Cardiac muscle cell (in vitro differentiated cells and primary cell): ENCODE data around the gene TRPV5. TPM values are rescaled to one million over a fixed set of nuclear protein-coding genes. Genes with fewer than 3 reads are reported as not detected.

Experiments
- DNase-seq, 2 donors: peaks; one replicate each; pipeline versions ENCODE4 v3.0.0 to v3.0.0-alpha.2; 2010 to 2017; ENCODE audit warnings: low read depth in 1 of 2, low spot score in 1 of 2
- H3K27ac ChIP-seq: fragments of 200-600 bp; sonication (generic); 2 replicates; pipeline ENCODE4 v1.5.1; 2016
- H3K27me3 ChIP-seq: fragments of 200-600 bp; sonication (generic); 2 replicates; pipeline ENCODE4 v1.6.0; 2016; ENCODE audit warnings: control low read depth
- H3K36me3 ChIP-seq: fragments of 200-600 bp; sonication (generic); 2 replicates; pipeline ENCODE4 v1.5.1; 2016; ENCODE audit warnings: control low read depth
- H3K4me1 ChIP-seq: fragments of 200-600 bp; sonication (generic); 2 replicates; pipeline ENCODE4 v1.8.1; 2017; ENCODE audit warnings: low read depth, mild to moderate bottlenecking, mixed run types
- H3K4me3 ChIP-seq: fragments of 200-600 bp; sonication (generic); 2 replicates; pipeline ENCODE4 v1.5.1; 2016; ENCODE audit warnings: mild to moderate bottlenecking
- H3K9me3 ChIP-seq: fragments of 200-600 bp; sonication (generic); 2 replicates; pipeline ENCODE4 v1.5.1; 2017; ENCODE audit warnings: low read depth, mild to moderate bottlenecking, control low read depth
- polyA plus RNA-seq: library from polyadenylated mRNA; unstranded; fragments of >200 nt; fragmentation: Nextera tagmentation; extraction: Ambion mirVana; gene quantifications from 2 replicates; pipeline ENCODE4 v1.2.1, GENCODE V29; 2016
- total RNA-seq: library from RNA; depleted of rRNA; stranded (reverse); fragments of >200 nt; gene quantifications from 2 replicates; pipeline ENCODE4 v1.2.3, GENCODE V29; 2016
- TF ChIP-seq, protein P1 (sequence below): IDR thresholded peaks from 2 replicates; pipeline ENCODE4 v1.5.1; 2012; ENCODE audit warnings: low read depth, mild to moderate bottlenecking, low read length

Gene TRPV5
- total and polyA plus RNA-seq, 2 experiments from 2014 or later: not detected

DNA sequence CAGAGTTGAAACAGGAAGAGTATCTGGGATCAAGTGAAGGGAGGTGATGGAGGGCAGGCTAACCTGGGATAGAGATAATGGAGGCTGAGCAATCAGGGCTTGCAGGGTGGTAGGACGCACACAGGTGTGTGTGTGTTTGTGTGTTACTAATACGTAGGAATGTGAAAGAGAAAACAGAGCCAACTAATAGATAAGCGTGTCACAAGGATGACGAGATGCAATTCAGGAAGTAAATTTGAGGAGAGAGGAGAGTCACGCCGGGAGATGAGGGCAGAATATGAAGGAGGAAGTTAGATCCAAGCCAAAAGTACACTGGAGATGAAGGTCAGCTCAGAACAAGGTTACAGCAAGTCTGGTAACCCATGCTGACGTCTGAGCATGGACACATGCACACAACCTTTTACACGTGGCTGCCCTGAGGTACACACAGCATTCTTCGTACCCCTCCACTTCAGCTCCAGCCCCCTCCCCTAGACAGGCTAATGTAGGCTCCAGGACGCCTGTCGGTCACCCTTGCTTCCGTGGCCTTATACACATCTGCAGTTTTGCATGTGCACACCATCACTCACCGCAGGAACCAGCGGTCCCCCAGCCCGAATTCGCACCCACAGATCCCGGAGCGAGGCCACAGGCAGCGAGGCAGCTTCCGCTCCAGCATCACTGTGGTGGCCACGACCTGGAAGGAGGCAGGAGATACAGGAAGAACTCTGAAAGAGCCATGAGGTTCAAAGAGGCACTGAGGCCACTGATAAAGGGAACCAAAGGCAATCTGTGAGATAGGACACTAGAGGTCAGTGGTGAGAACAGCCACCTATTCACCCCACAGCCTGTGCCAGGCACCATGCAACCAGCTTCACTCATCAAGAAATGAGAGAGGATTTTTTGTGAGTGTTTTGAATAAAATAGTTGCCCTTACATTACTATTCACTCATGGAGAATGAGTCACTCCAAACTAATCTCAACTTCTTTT is 24.3 kb downstream of the TRPV5 start:
- Histone ChIP-seq H3K27ac (no peak overlapping the region), H3K4me3 (no peak overlapping the region), H3K36me3 (no peaks in the 10 kb centered on the region), H3K27me3 (no peaks in the 10 kb centered on the region), H3K9me3 (no peaks in the 10 kb centered on the region), H3K4me1 (no peaks in the 10 kb centered on the region)
- DNase-seq: peak; percentile 10 to 14
- TF ChIP-seq, protein P1, sequence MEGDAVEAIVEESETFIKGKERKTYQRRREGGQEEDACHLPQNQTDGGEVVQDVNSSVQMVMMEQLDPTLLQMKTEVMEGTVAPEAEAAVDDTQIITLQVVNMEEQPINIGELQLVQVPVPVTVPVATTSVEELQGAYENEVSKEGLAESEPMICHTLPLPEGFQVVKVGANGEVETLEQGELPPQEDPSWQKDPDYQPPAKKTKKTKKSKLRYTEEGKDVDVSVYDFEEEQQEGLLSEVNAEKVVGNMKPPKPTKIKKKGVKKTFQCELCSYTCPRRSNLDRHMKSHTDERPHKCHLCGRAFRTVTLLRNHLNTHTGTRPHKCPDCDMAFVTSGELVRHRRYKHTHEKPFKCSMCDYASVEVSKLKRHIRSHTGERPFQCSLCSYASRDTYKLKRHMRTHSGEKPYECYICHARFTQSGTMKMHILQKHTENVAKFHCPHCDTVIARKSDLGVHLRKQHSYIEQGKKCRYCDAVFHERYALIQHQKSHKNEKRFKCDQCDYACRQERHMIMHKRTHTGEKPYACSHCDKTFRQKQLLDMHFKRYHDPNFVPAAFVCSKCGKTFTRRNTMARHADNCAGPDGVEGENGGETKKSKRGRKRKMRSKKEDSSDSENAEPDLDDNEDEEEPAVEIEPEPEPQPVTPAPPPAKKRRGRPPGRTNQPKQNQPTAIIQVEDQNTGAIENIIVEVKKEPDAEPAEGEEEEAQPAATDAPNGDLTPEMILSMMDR: peak; percentile 14

DNA sequence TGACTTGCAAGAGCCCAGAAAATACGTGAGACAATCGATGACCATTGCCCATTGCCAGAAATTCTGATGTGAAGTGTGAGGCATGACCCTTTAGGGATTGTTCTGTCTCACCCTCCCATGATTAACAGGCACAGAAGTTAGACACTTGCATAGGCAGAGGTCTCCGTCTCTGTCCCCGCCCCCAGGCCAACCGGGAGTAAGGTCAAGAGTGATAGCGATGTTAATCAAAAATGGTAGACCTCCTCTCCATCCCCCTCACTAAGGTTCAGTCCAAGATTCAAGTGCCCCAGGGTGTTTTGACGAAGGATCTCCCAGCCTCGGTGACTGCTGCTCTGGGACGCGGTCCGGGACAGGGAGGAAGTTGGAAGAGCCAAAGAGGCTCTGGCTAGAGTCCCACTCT is 25.3 kb downstream of the TRPV5 start:
- H3K4me1 ChIP-seq: no peaks in the 10 kb centered on the region
- no peak overlapping the region for H3K4me3 ChIP-seq
- H3K27ac ChIP-seq: no peak overlapping the region
- H3K36me3 ChIP-seq: no peaks in the 10 kb centered on the region
- DNase-seq: no peak
- TF ChIP-seq, protein P1: no peak
- no peaks in the 10 kb centered on the region for H3K27me3 ChIP-seq
- H3K9me3 ChIP-seq: no peaks in the 10 kb centered on the region

DNA sequence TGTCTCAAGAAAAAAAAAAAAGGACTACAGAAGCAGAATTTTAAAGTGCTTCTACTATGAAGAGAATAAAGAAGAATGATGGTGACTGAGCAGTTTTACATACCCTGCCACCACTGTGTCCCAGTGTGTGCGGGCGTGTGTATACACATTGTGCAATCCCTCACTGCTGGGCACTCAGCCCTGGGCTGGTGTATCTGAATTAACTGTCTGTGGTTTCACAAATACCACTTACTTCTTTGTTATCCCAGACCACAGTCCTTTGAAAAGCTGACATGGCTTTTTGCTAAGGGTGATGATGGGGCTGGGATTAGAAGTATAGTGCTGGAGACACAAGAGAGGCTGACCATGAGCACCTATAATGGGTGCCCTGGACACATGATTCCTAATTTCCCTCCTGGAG is 26.9 kb downstream of the TRPV5 start:
- no peaks in the 10 kb centered on the region for H3K4me1 ChIP-seq
- no peaks in the 10 kb centered on the region for H3K27me3 ChIP-seq
- H3K36me3 ChIP-seq: no peaks in the 10 kb centered on the region
- H3K4me3 ChIP-seq: no peak overlapping the region
- no peak overlapping the region for H3K27ac ChIP-seq
- no peaks in the 10 kb centered on the region for H3K9me3 ChIP-seq
- DNase-seq: no peak
- TF ChIP-seq, protein P1: no peak

DNA sequence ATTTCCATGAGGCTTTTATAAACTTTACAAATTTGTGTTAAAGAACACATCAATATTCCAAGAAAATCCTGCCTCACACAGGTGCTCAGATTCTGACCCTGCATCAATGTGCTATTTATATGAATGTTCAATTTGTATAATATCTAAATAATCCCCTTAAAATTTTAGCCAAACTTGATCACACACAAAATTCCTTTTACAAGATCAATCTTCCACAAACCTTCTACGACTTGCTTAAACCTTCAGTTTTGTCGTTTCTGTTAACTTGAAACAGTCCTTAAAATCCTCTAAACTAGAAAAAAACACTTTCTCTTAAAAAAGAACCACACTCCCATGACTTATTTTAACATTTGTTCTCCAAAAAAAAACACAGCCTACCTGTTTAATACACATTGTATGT is 27.8 kb downstream of the TRPV5 start:
- TF ChIP-seq, protein P1: no peak
- no peaks in the 10 kb centered on the region for H3K4me1 ChIP-seq
- H3K27ac ChIP-seq: no peak overlapping the region
- DNase-seq: no peak
- no peaks in the 10 kb centered on the region for H3K36me3 ChIP-seq
- H3K9me3 ChIP-seq: no peaks in the 10 kb centered on the region
- no peaks in the 10 kb centered on the region for H3K27me3 ChIP-seq
- H3K4me3 ChIP-seq: no peak overlapping the region

DNA sequence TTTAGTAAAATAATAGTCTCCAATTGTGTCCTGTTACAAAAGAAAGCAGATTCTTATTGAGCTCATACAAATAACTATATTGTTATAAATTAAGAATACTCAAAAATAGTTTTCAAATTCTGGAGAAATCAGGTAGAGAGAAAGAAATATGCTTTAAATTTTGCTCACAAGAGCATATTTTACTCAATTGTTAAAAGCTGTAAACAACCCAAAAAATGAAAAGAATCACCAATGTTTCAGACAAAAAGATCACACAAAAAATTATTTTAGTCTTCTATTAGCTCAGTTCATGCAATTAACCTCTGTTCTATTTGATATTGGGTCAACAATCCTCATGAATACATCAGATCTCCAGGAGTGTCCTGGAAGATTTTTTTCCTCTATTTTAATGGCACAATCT is 29.4 kb downstream of the TRPV5 start:
- TF ChIP-seq, protein P1: no peak
- Histone ChIP-seq H3K4me3 (no peak overlapping the region), H3K36me3 (no peaks in the 10 kb centered on the region), H3K27ac (no peak overlapping the region), H3K4me1 (no peaks in the 10 kb centered on the region), H3K27me3 (no peaks in the 10 kb centered on the region), H3K9me3 (no peaks in the 10 kb centered on the region)
- no peak for DNase-seq
